HG03565 (cell line): ENCODE measurements around the gene CCDC107.

Experiments
- ATAC-seq: cut with Tn5 transposase; IDR thresholded peaks from one replicate; pipeline ENCODE4 v1.9.1; 2021; ENCODE audit warnings: mild to moderate bottlenecking, moderate library complexity; ENCODE audit not compliant: unreplicated experiment

The CCDC107 gene

DNA sequence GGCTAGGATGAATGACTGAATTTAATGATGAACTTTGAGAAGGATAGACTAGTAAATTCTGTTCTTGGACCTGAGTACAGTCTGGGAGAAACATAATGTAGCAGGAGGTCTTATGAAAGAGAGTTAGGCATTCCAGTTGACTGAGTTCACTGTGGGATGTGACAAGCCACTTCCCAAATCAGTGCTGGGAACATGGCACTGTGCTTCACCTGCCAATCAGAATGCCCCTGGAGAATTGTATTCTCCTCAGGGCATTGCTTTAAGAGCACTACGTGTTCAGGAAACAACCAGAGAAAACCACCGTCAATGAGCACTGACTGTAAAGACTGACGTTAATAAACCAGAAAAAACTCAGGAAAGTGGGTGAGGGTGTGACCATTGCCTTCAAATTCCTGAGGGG is 1.2 kb downstream of the CCDC107 start:
- no peak for ATAC-seq

DNA sequence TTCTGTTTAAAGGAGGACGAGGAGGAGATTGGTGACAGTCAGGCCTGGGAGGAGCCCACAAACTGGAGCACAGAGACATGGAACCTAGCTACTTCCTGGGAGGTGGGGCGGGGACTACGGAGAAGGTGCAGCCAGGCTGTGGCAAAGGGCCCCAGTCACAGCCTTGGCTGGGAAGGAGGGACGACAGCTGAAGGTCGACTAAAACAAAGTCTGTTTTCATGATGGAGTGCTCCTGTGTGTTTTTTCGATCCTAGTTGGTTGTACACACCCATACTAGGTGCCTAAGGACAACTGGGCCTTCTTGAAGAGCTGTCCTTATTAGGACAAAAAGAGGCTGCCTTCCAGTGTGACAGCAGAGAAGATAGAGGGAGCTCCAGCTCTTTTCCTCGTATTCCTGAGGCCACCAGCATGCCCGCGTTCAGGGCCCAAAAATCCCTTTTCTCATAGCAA is 2.9 kb downstream of the CCDC107 start:
- ATAC-seq = no peak

GRCh38 chr9:35661756-35662350 is 3.8 kb downstream of the CCDC107 start:
- no peak for ATAC-seq

- ATAC-seq = no peak
Observed at GRCh38 chr9:35662437-35662836, 4.3 kb downstream of the CCDC107 start.

GRCh38 chr9:35664531-35665470 is 6.7 kb downstream of the CCDC107 start, which contains the start of gene ARHGEF39:
Gene ARHGEF39 (minus strand): TSS chr9:35665195. CDS start chr9:35665169, 26 bp downstream.
- peak; percentile 73 for ATAC-seq

- ATAC-seq = no peak
Observed at GRCh38 chr9:35665471-35665818, 7.4 kb downstream of the CCDC107 start.

DNA sequence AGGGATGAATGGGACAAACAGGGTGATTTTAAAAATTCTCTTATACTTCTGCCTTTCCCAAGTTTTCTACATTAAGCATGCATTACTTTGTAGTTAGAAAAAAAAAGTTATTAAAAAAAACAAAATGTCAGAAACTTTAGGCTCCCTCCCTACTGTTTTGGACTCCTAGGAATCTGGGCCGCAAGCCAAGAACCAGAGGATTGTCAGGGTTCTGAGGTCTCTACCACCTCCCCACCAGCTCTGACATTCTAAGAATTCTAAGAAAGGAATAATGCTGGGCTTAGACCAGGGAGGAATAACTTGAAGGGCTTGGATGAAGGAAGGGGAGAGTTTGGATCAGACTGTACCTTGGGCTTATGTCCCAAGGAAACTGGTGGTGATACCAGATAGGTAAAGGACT is 8.0 kb downstream of the CCDC107 start:
- no peak for ATAC-seq

- ATAC-seq = no peak
Observed at GRCh38 chr9:35666549-35666948, 8.5 kb downstream of the CCDC107 start.

DNA sequence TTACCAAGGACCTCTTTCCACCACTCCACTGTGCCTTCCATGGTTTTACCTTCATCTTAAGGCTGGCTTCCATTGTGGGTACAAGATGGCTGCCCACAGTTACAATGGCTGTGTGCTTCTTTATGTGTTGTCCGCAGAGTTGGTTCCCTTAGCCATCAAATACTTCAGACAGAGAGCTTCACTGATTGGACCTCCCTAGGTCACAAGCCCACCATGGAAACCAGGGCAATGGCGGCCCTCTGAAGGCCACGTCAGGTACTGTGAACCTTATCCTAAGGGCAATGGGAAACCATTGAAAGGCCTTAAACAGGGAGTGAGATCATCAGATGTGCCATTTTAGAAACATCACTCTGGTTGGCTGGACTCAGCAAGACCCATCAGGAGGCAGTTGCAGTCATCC is 9.8 kb downstream of the CCDC107 start:
- no peak for ATAC-seq

- ATAC-seq = no peak
Observed at GRCh38 chr9:35669331-35670145, 11.4 kb downstream of the CCDC107 start.

DNA sequence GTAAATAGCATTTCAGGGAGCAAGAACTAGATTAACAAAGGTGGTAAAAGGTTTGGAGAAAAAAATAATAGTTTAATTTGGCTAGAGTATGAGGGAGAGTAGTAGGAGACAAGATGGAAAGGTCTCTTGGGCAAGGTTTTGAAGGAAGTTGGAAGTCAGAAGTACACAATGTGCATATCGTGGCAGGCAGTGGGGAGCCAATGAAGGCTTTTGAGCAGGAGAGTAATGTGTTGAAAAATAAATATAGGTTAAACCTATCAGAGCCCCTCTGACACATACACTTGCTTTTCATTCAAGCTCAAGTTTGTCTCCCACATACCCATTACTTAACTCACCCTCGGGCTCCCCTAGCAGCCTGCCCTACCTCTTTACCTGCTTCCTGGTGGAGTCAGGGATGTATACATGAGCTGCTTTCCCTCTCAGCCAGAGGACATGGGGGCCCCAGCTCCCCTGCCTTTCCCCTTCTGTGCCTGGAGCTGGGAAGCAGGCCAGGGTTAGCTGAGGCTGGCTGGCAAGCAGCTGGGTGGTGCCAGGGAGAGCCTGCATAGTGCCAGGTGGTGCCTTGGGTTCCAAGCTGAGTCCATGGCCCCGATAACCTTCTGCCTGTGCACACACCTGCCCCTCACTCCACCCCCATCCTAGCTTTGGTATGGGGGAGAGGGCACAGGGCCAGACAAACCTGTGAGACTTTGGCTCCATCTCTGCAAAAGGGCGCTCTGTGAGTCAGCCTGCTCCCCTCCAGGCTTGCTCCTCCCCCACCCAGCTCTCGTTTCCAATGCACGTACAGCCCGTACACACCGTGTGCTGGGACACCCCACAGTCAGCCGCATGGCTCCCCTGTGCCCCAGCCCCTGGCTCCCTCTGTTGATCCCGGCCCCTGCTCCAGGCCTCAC is 15.3 kb downstream of the CCDC107 start, which contains the start of gene CA9:
Gene CA9 (plus strand): TSS at position 797 of the 893 bp plus-strand sequence. CDS start 32 bp downstream, at position 829.
- ATAC-seq = no peak

- ATAC-seq = no peak
Observed at GRCh38 chr9:35674025-35674361, 15.9 kb downstream of the CCDC107 start.

DNA sequence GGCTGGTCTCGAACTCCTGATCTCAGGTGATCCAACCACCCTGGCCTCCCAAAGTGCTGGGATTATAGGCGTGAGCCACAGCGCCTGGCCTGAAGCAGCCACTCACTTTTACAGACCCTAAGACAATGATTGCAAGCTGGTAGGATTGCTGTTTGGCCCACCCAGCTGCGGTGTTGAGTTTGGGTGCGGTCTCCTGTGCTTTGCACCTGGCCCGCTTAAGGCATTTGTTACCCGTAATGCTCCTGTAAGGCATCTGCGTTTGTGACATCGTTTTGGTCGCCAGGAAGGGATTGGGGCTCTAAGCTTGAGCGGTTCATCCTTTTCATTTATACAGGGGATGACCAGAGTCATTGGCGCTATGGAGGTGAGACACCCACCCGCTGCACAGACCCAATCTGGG is 17.1 kb downstream of the CCDC107 start:
- ATAC-seq = no peak

- no peak for ATAC-seq
Observed at GRCh38 chr9:35675732-35676392, 17.8 kb downstream of the CCDC107 start.

GRCh38 chr9:35679091-35679490 is 21.0 kb downstream of the CCDC107 start:
- ATAC-seq = no peak

DNA sequence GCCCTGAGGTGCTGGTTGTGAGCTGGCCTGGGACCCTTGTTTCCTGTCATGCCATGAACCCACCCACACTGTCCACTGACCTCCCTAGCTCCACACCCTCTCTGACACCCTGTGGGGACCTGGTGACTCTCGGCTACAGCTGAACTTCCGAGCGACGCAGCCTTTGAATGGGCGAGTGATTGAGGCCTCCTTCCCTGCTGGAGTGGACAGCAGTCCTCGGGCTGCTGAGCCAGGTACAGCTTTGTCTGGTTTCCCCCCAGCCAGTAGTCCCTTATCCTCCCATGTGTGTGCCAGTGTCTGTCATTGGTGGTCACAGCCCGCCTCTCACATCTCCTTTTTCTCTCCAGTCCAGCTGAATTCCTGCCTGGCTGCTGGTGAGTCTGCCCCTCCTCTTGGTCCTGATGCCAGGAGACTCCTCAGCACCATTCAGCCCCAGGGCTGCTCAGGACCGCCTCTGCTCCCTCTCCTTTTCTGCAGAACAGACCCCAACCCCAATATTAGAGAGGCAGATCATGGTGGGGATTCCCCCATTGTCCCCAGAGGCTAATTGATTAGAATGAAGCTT is 21.8 kb downstream of the CCDC107 start:
- ATAC-seq = no peak

GRCh38 chr9:35680331-35681105 is 22.4 kb downstream of the CCDC107 start:
- no peak for ATAC-seq

DNA sequence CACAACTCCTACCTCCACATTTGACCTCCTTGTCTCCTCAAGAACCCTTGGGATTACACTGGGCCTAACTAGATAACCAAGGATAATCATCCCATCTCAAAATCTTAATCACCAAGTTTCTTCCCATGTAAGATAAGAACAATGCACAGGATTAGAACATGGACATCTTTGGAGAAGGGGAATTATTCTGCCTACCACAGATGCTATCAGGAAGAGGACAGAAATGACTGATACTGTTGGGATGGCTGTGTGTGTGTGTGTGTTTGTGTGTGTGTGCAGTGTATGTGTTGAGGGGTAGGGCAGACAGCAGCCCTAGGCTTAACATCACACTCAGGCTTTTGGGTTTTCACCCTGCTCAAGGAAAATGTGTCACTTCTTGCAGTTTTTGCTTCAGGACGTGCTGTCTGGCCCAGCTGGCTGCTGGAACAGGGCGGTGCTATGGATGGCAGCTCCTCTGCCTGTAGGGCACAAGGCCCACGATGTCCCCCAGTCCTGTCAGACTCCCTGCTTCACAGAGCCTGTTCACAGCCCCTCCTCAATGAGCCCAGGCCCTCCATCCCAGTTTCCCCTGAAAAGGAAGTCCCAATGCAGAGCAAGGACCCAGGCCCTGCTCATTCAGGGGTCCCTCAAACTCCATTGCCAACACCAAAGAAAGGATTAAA is 23.4 kb downstream of the CCDC107 start:
- no peak for ATAC-seq
